Tibial artery (tissue), 4 donors: ENCODE results near the gene MTARC2.
A peak's percentile ranks its signal among the peaks of the same experiment; 100 is the strongest.

Source experiments
- DNase-seq, 2 donors: peaks; one replicate each; pipeline ENCODE4 v3.0.0-alpha.2; 2019
- H3K27ac ChIP-seq, 2 donors: fragments of 200-600 bp; sonication (generic) in 1 of 2; 1 replicate in 1 of 2; 2 replicates in 1 of 2; pipeline ENCODE4 v1.5.1; 2018 to 2019; ENCODE audit warnings: mild to moderate bottlenecking in 1 of 2
- H3K27me3 ChIP-seq, 2 donors: fragments of 200-600 bp; sonication (generic) in 1 of 2; one replicate each; pipeline versions ENCODE4 v1.5.1 to v1.6.0; 2016 to 2019
- H3K36me3 ChIP-seq, 3 donors: fragments of 200-600 bp; sonication (generic) in 2 of 3; one replicate each; pipeline ENCODE4 v1.5.1; 2016 to 2019; ENCODE audit warnings: mild to moderate bottlenecking in 2 of 3
- H3K4me1 ChIP-seq, 4 donors: fragments of 200-600 bp; sonication (generic) in 2 of 4; 1 replicate in 3 of 4; 2 replicates in 1 of 4; pipeline ENCODE4 v1.5.1; 2016 to 2019
- H3K4me3 ChIP-seq, 2 donors: fragments of 200-600 bp; sonication (generic) in 1 of 2; 1 replicate in 1 of 2; 2 replicates in 1 of 2; pipeline ENCODE4 v1.5.1; 2018 to 2019; ENCODE audit warnings: mild to moderate bottlenecking in 2 of 2
- H3K9me3 ChIP-seq, 3 donors: fragments of 200-600 bp; sonication (generic) in 1 of 3; one replicate each; pipeline ENCODE4 v1.5.1; 2016 to 2019
- CTCF ChIP-seq, 2 experiments: fragments of 200-600 bp in 1 of 2; fragments of 450-650 bp in 1 of 2; IDR thresholded peaks; one replicate each; pipeline ENCODE4 v1.5.1; 2017 to 2019; ENCODE audit warnings: antibody characterized with exemption in 2 of 2, mild to moderate bottlenecking in 1 of 2, moderate library complexity in 1 of 2
- intact Hi-C: fragments of 100-400 bp; cut with DNase I; formaldehyde crosslinking; loops from one replicate; pipeline ENCODE4 v1.15.0; 2023; ENCODE audit warnings: low total_unique reads

The MTARC2 gene

GRCh38 chr1:220770245-220770913 lies 22.3 kb downstream of the MTARC2 start:
- DNase-seq, result no peak
- H3K4me1 ChIP-seq, result peaks cover 0 to 6% (median 4%) of the 10 kb centered on the region in 4 donors
- H3K27ac ChIP-seq, result no peak overlapping the region
- no peak overlapping the region for H3K4me3 ChIP-seq
- H3K27me3 ChIP-seq, result no peaks in the 10 kb centered on the region
- no peak for TF ChIP-seq CTCF (IDR thresholded peaks at IDR 0.05)
- peaks cover 9 to 47% (median 17%) of the 10 kb centered on the region in 3 donors for H3K36me3 ChIP-seq
- no peaks in the 10 kb centered on the region for H3K9me3 ChIP-seq
- intact Hi-C loops, result no loop called here

GRCh38 chr1:220772846-220773245 lies 24.7 kb downstream of the MTARC2 start:
- H3K27ac ChIP-seq, result no peak overlapping the region
- intact Hi-C loops, result no loop called here
- H3K4me3 ChIP-seq, result no peak overlapping the region
- peaks cover 0 to 9% (median 0%) of the 10 kb centered on the region in 4 donors for H3K4me1 ChIP-seq
- no peaks in the 10 kb centered on the region for H3K9me3 ChIP-seq
- no peak for DNase-seq
- no peak for TF ChIP-seq CTCF (IDR thresholded peaks at IDR 0.05)
- no peaks in the 10 kb centered on the region for H3K27me3 ChIP-seq
- peaks cover 9 to 45% (median 17%) of the 10 kb centered on the region in 3 donors for H3K36me3 ChIP-seq

- intact Hi-C loops, result loop anchor here (5.0 kb wide), 1 partner anchor 93 kb away; no protein-coding TSS in a partner anchor
- peak; percentile 62 to 82 for TF ChIP-seq CTCF (IDR thresholded peaks at IDR 0.05)
These were observed 27.2 kb downstream of the MTARC2 start for GRCh38 chr1:220775240-220775853.

GRCh38 chr1:220776254-220776653 lies 28.1 kb downstream of the MTARC2 start:
- Histone ChIP-seq H3K4me1 (peaks cover 0 to 3% (median 0%) of the 10 kb centered on the region in 4 donors), H3K36me3 (peaks cover 0 to 24% (median 0%) of the 10 kb centered on the region in 3 donors), H3K9me3 (no peaks in the 10 kb centered on the region), H3K27ac (no peak overlapping the region), H3K4me3 (no peak overlapping the region), H3K27me3 (no peaks in the 10 kb centered on the region)
- intact Hi-C loops, result loop anchor here (5.0 kb wide), 1 partner anchor 94 kb away; no protein-coding TSS in a partner anchor
- DNase-seq, result no peak
- no peak for TF ChIP-seq CTCF (IDR thresholded peaks at IDR 0.05)

More at GRCh38 chr1:220775240-220775853, 27.2 kb downstream of the MTARC2 start:
- no peaks in the 10 kb centered on the region for H3K27me3 ChIP-seq
- no peak for DNase-seq
- no peaks in the 10 kb centered on the region for H3K9me3 ChIP-seq
- peaks cover 6 to 33% (median 7%) of the 10 kb centered on the region in 3 donors for H3K36me3 ChIP-seq
- H3K4me1 ChIP-seq, result peaks cover 0 to 3% (median 0%) of the 10 kb centered on the region in 4 donors
- H3K27ac ChIP-seq, result no peak overlapping the region
- no peak overlapping the region for H3K4me3 ChIP-seq

- peak; percentile 78 to 82 for DNase-seq
- intact Hi-C loops, result loop anchor here (5.0 kb wide), 1 partner anchor 95 kb away; no protein-coding TSS in a partner anchor
- peaks cover 3 to 19% (median 3%) of the 10 kb centered on the region in 3 donors for H3K36me3 ChIP-seq
- TF ChIP-seq CTCF (IDR thresholded peaks at IDR 0.05), result peak; percentile 83 to 87
- no peaks in the 10 kb centered on the region for H3K9me3 ChIP-seq
- H3K27me3 ChIP-seq, result no peaks in the 10 kb centered on the region
- no peak overlapping the region for H3K4me3 ChIP-seq
- H3K4me1 ChIP-seq, result peaks cover 0 to 3% (median 0%) of the 10 kb centered on the region in 4 donors
- no peak overlapping the region for H3K27ac ChIP-seq
These were observed 28.7 kb downstream of the MTARC2 start for GRCh38 chr1:220776720-220777326.
